GM13977 (cell line): Measurements from ENCODE around the gene GRIN2C.

Experiments
- DNase-seq: peaks from one replicate; pipeline ENCODE4 v3.0.0; 2012; ENCODE audit warnings: low spot score
- CTCF ChIP-seq: IDR thresholded peaks from 2 replicates; pipeline ENCODE4 v1.5.1; 2012; ENCODE audit warnings: mild to moderate bottlenecking, control low read depth; ENCODE audit not compliant: insufficient read depth; ENCODE audit errors: extremely low read depth, missing control alignments
- in situ Hi-C: fragments of 300-500 bp; cut with MboI; formaldehyde crosslinking; loops from one replicate; pipeline ENCODE4 v1.12.0; 2022; ENCODE audit warnings: low sequenced_read_pairs, low pct_unique_long_range_greater_than_20kb, mixed read lengths, inconsistent platforms; ENCODE audit not compliant: unreplicated experiment

The GRIN2C gene

GRCh38 chr17:74808714-74809430, 50.8 kb downstream of the GRIN2C start:
- in situ Hi-C loops: no loop called here
- no peak for TF ChIP-seq CTCF
- no peak for DNase-seq

DNA sequence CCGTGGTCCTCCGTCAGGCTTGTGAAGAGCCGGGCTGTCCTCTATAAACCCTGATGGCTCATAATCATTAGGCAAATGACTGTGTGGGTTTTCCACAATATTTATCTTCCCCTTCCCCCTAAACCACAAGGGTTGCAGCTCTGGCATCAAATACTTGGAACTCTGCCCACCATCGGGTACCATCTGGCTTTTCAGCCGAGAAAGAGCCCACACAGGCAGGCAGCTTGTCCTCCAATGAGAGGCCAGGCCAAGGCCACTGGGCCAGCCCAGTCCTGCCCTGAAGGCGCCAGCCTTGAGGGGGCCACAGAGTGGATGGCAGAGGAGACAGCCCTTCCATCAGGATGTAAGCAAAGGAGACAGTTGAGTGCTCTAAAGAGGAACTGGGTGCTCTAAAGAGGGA, 51.8 kb downstream of the GRIN2C start:
- in situ Hi-C loops: no loop called here
- TF ChIP-seq CTCF: no peak
- no peak for DNase-seq

- DNase-seq: no peak
- TF ChIP-seq CTCF: no peak
- in situ Hi-C loops: no loop called here
Observed at GRCh38 chr17:74807441-74807840, 52.2 kb downstream of the GRIN2C start.

DNA sequence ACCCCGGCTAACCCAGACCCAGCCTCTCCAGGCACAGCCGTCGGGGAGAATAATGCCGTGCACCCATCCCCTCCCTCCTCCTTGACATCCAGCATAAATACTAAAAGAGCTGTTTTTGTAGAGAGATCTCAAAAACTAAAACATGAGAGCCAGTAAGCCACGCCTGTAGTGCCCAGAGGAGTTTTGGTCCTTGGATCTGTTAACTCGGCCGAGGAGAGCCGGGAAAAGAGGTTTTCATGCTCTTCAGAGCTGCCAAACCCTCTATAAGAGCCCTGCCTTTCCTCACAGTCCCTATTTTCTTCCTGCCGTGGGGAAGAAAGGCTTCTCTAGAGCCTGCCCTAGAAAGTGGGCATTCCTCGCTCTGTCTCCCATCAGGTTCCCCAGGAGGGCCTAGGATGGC, 53.4 kb downstream of the GRIN2C start:
- TF ChIP-seq CTCF: no peak
- no peak for DNase-seq
- in situ Hi-C loops: no loop called here

- no peak for DNase-seq
- in situ Hi-C loops: no loop called here
- no peak for TF ChIP-seq CTCF
Observed at GRCh38 chr17:74805591-74805991, 54.1 kb downstream of the GRIN2C start.

GRCh38 chr17:74804683-74805082, 55.0 kb downstream of the GRIN2C start:
- in situ Hi-C loops: no loop called here
- TF ChIP-seq CTCF: no peak
- no peak for DNase-seq
